GM12875 (cell line): ENCODE results near the gene MIGA1.

Experiments
- H3K4me3 ChIP-seq: one replicate; pipeline ENCODE4 v1.5.1; 2011; ENCODE audit warnings: low read depth, low read length, control low read depth
- TF ChIP-seq, protein P1 (sequence below): IDR thresholded peaks from 2 replicates; pipeline ENCODE4 v1.5.1; 2011; ENCODE audit warnings: low read depth, mild to moderate bottlenecking, control low read depth, inconsistent platforms, low read length, moderate library complexity, borderline replicate concordance; ENCODE audit not compliant: insufficient read depth

MIGA1 gene

DNA sequence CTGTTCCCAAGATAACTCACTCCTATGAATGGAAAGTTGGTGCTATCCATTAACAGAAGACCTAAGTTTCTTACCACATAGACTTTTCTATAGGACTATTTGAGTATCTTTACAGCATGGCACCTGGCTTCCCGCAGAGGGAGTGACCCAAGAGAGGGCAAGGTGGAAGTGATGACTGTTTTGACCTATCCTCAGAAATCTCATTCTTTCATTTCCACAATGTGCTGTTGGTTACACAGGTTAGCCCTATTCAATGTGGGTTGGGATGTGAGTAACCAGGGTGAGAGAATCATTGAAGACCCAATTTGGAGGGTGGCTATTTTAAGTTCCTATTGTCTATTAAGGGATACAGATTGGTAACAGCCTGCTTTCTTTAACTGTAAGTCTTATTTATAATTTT lies 70.6 kb downstream of the MIGA1 start:
- H3K4me3 ChIP-seq, result no peak overlapping the region
- TF ChIP-seq, protein P1, sequence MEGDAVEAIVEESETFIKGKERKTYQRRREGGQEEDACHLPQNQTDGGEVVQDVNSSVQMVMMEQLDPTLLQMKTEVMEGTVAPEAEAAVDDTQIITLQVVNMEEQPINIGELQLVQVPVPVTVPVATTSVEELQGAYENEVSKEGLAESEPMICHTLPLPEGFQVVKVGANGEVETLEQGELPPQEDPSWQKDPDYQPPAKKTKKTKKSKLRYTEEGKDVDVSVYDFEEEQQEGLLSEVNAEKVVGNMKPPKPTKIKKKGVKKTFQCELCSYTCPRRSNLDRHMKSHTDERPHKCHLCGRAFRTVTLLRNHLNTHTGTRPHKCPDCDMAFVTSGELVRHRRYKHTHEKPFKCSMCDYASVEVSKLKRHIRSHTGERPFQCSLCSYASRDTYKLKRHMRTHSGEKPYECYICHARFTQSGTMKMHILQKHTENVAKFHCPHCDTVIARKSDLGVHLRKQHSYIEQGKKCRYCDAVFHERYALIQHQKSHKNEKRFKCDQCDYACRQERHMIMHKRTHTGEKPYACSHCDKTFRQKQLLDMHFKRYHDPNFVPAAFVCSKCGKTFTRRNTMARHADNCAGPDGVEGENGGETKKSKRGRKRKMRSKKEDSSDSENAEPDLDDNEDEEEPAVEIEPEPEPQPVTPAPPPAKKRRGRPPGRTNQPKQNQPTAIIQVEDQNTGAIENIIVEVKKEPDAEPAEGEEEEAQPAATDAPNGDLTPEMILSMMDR, result no peak

DNA sequence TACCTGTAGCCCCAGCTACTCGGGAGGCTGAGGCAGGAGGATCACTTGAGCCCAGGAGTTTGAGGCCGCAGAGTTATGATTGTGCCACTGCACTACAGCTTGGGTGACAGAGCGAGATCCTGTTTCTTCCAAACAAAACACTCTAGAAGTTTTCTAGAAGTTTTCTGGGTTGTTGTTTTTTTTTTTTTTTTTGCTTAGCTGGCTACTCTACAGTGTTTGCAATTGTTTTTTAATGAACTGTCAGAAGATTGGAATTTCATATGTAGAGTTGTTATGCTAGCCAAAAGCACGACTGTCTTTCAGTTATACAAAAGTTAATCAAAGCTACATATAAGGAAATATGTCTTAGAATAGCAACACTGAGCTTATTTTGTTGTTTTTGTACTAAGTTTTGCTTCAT lies 78.1 kb downstream of the MIGA1 start:
- H3K4me3 ChIP-seq, result no peak overlapping the region
- TF ChIP-seq, protein P1, result no peak

DNA sequence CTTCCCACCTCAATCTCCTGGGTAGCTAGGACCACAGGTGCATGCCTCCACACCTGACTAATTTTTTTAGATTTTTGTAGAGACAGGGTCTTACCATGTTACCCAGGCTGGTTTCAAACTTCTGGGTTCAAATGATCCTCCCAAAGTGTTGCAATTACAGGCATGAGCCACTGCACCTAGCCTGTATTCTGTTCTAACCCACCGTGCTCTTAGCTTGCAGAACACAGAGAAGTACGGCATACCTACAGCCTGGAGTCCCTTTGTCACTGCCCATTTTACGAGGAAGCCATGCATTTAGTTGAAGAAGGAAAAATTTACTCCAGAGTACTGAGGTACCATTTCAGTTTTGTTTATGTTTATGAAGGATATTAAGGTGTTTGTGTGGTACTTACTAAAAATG lies 79.3 kb downstream of the MIGA1 start:
- TF ChIP-seq, protein P1, result no peak
- H3K4me3 ChIP-seq, result no peak overlapping the region

DNA sequence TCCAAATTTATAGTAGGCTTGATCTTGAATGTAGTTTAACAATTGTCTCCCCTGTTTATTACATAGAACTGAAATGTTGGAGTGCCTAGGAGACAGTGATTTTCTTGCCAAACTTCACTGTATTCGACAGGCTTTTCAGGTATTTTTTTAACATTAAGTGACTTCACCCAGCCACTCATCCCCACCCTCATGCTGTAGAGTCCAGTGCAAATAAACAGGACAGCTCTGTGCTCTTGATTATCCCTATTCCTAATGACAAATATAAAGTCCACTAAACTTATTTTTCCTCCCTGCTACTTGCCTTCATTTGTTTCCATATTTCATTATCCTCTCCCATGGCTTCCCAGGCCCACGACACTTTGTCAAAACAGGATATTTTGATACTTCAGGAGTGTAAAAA lies 79.8 kb downstream of the MIGA1 start:
- no peak overlapping the region for H3K4me3 ChIP-seq
- TF ChIP-seq, protein P1, result no peak

DNA sequence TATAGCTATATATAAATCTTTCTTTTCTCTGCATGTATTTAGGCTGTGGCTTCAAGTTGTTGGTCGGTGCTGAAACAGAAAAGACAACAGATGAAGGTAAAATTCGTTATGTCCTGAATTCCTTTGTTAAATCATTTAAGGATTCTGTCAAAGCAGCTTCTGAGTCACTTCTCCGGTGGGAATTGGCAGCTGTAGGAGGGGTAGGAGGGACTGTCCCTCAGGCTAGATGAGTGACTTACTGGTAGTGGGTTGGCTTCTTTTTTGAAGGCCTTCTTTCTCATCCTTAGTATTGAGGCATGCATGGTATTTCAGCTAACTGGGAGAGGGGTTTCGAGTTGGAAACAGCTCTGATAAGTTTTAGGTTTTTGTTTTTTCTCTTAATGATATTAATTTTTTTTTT lies 86.8 kb downstream of the MIGA1 start:
- TF ChIP-seq, protein P1, result no peak
- H3K4me3 ChIP-seq, result no peak overlapping the region

DNA sequence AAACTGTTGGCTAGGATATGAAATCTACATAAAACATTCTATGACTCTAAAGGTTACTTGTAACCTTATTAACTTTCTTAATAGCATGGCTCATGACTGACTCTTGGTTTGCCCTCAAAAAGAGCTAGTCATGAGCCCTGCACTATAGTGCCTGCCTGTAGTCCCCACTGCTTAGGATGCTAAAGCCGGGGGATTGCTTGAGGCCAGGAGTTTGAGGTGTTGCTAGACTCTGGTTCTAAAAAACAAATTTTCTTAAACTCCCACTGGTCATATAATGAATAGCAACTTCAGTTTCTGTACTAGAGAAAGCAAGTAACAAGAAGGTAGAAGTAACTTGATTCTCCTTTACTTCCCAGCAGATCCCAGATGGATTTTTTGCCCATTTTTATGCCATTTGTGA lies 93.2 kb downstream of the MIGA1 start:
- TF ChIP-seq, protein P1, result no peak

DNA sequence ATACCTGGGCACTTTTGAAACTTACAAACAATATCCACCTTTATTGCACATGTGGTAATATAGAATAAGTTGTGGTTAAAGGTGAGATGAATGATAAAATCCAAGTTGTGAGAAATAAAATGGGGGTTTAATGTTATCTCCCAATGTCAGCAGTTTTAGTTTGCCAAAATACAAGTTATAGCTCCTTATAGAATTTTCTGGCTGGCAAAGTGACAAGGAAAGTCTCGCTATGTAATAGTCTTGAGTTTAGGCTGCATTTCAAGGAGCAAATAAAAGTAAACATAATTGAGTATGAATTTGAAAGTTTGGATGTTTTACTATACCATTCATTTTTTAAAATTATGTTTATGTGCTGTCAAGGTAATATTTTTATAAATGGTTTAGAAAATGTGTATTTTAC lies 94.0 kb downstream of the MIGA1 start:
- TF ChIP-seq, protein P1, result no peak
- no peak overlapping the region for H3K4me3 ChIP-seq

More for the DNA sequence above, 93.2 kb downstream of the MIGA1 start:
- no peak overlapping the region for H3K4me3 ChIP-seq
